Spleen (tissue), 11 donors: Measurements from ENCODE around the gene IKBKE. TPM values are rescaled to one million over a fixed set of nuclear protein-coding genes. Genes with fewer than 3 reads are reported as not detected.

Experiments used
- DNase-seq: peaks from one replicate; pipeline ENCODE4 v3.0.0-alpha.2; 2020
- H3K27ac ChIP-seq, 8 donors: fragments of 200-600 bp; sonication (generic) in 7 of 8; 1 replicate in 4 of 8; 2 replicates in 4 of 8; pipeline versions ENCODE4 v1.5.0 to v1.8.0; 2016 to 2021; ENCODE audit warnings: inconsistent platforms in 4 of 8, mild to moderate bottlenecking in 4 of 8, moderate library complexity in 1 of 8
- H3K27me3 ChIP-seq, 7 donors: fragments of 200-600 bp; sonication (generic) in 6 of 7; replicated peaks in 1 of 7; 1 replicate in 4 of 7; 2 replicates in 3 of 7; pipeline versions ENCODE4 v1.5.0 to v1.8.0; 2016 to 2021; ENCODE audit warnings: inconsistent platforms in 3 of 7, mild to moderate bottlenecking in 1 of 7
- H3K36me3 ChIP-seq, 6 donors: fragments of 200-600 bp; sonication (generic) in 5 of 6; 1 replicate in 4 of 6; 2 replicates in 2 of 6; pipeline versions ENCODE4 v1.5.0 to v1.8.0; 2016 to 2021; ENCODE audit warnings: inconsistent platforms in 2 of 6
- H3K4me1 ChIP-seq, 6 donors: fragments of 200-600 bp; sonication (generic) in 5 of 6; 1 replicate in 3 of 6; 2 replicates in 3 of 6; pipeline versions ENCODE4 v1.5.0 to v1.8.0; 2016 to 2021; ENCODE audit warnings: inconsistent platforms in 3 of 6
- H3K4me3 ChIP-seq, 8 donors: fragments of 200-600 bp; sonication (generic) in 7 of 8; 1 replicate in 4 of 8; 2 replicates in 4 of 8; pipeline versions ENCODE4 v1.5.0 to v1.8.0; 2016 to 2021; ENCODE audit warnings: inconsistent platforms in 4 of 8, mild to moderate bottlenecking in 4 of 8, moderate library complexity in 2 of 8
- H3K9me3 ChIP-seq, 8 donors: fragments of 200-600 bp; sonication (generic) in 7 of 8; 1 replicate in 4 of 8; 2 replicates in 4 of 8; pipeline versions ENCODE4 v1.5.0 to v1.8.0; 2016 to 2021; ENCODE audit warnings: inconsistent platforms in 4 of 8
- CTCF ChIP-seq, 11 experiments: fragments of 200-600 bp in 7 of 11; fragments of 450-650 bp in 4 of 11; sonication (generic) in 4 of 11; IDR thresholded peaks in 8 of 11; conservative IDR thresholded peaks in 3 of 11; 1 replicate in 7 of 11; 2 replicates in 4 of 11; pipeline versions ENCODE4 v1.4.0 to v1.8.0; 2016 to 2021; ENCODE audit warnings: antibody characterized with exemption in 11 of 11, inconsistent platforms in 4 of 11, mild to moderate bottlenecking in 1 of 11
- POLR2A ChIP-seq, 3 donors: fragments of 450-650 bp; IDR thresholded peaks; one replicate each; pipeline ENCODE4 v1.5.1; 2017; ENCODE audit warnings: antibody characterized with exemption in 3 of 3, mild to moderate bottlenecking in 1 of 3
- POLR2AphosphoS5 ChIP-seq, 3 donors: sonication (generic); formaldehyde crosslinking; IDR thresholded peaks; one replicate each; pipeline ENCODE4 v1.5.1; 2017; ENCODE audit warnings: antibody characterized with exemption in 3 of 3
- WGBS, 5 donors: extraction: QIAGEN DNeasy Blood & Tissue Kit in 3 of 5; methylation state at CpG; one replicate each; pipeline versions ENCODE4 v1.1.5 to v1.1.7; 2013 to 2018; 5-methylcytosine and 5-hydroxymethylcytosine counted together
- intact Hi-C: fragments of 100-400 bp; cut with DNase I; formaldehyde crosslinking; loops from one replicate; pipeline ENCODE4 v1.15.0; 2023; ENCODE audit warnings: low total_unique reads
- polyA plus RNA-seq, 3 donors: library from polyadenylated mRNA; stranded (reverse); fragments of 200-250 nt; gene quantifications; one replicate each; pipeline ENCODE4 v1.2.1, GENCODE V29; 2013
- total RNA-seq, 7 donors: library from RNA; depleted of rRNA in 3 of 7; stranded (reverse); fragments of >200 nt in 3 of 7; fragmentation: NEBNext Ultra II Directional in 4 of 7; extraction: Animal tissue kit (Norgen Biotek cat#: 25700) in 4 of 7; gene quantifications; one replicate each; pipeline versions ENCODE4 v1.1.0 to v1.2.1, GENCODE V29; 2016 to 2021
- donor health status: healthy with polysubstance abuse.
- donor health status: DM: no; HTN: no; CAD: no; lungs with moderate emphysema.
- donor health status: DM: no; HTN: no; CAD: no.
- donor health status: Bipolar disorder and iron deficiency.
- donor health status: healthy.
- donor health status: DM: no; HTN: no; CAD: no.
- donor health status: DM: yes; HTN: yes; CAD: no.

Gene IKBKE
- total and polyA plus RNA-seq, 10 donors: 11.3 to 37.3 (median 29.7) TPM

GRCh38 chr1:206497363-206497762 lies 27.1 kb downstream of the IKBKE start:
- H3K9me3 ChIP-seq: no peaks in the 10 kb centered on the region
- TF ChIP-seq CTCF (IDR thresholded peaks at IDR 0.05 in 8 of 11, conservative IDR thresholded peaks at IDR 0.05 in 3 of 11) (no peak), POLR2A (IDR thresholded peaks at IDR 0.05) (no peak), POLR2AphosphoS5 (IDR thresholded peaks at IDR 0.05) (no peak)
- H3K4me3 ChIP-seq: no peak overlapping the region
- H3K27me3 ChIP-seq: no peaks in the 10 kb centered on the region
- intact Hi-C loops: no loop called here
- peaks cover 0 to 74% (median 22%) of the 10 kb centered on the region in 6 donors for H3K36me3 ChIP-seq
- WGBS, 5 donors: 60 to 85% (median 70%) methylated on average over 4 of the region's 4 CpGs
- peaks cover 29 to 66% (median 42%) of the 10 kb centered on the region in 6 donors for H3K4me1 ChIP-seq
- peak; percentile 30 for DNase-seq
- peak overlapping the region in 7 of 8 donors; percentile 36 to 79 (median 73) for H3K27ac ChIP-seq

GRCh38 chr1:206497774-206498173 lies 27.5 kb downstream of the IKBKE start:
- H3K27ac ChIP-seq: peak overlapping the region in 7 of 8 donors; percentile 36 to 79 (median 73)
- intact Hi-C loops: no loop called here
- no peak overlapping the region for H3K4me3 ChIP-seq
- peaks cover 29 to 70% (median 42%) of the 10 kb centered on the region in 6 donors for H3K4me1 ChIP-seq
- H3K36me3 ChIP-seq: peaks cover 0 to 70% (median 18%) of the 10 kb centered on the region in 6 donors
- WGBS, 5 donors: 80 to 89% (median 88%) methylated on average over 3 of the region's 3 CpGs
- H3K9me3 ChIP-seq: no peaks in the 10 kb centered on the region
- no peaks in the 10 kb centered on the region for H3K27me3 ChIP-seq
- TF ChIP-seq CTCF (IDR thresholded peaks at IDR 0.05 in 8 of 11, conservative IDR thresholded peaks at IDR 0.05 in 3 of 11): no peak
- no peak for TF ChIP-seq POLR2AphosphoS5 (IDR thresholded peaks at IDR 0.05)
- TF ChIP-seq POLR2A (IDR thresholded peaks at IDR 0.05): no peak
- no peak for DNase-seq

- Histone ChIP-seq H3K27ac (peak overlapping the region in 2 of 8 donors; percentile 17 to 48), H3K4me1 (peaks cover 29 to 79% (median 48%) of the 10 kb centered on the region in 6 donors), H3K27me3 (no peaks in the 10 kb centered on the region), H3K9me3 (no peaks in the 10 kb centered on the region), H3K36me3 (peaks cover 0 to 61% (median 9%) of the 10 kb centered on the region in 6 donors), H3K4me3 (no peak overlapping the region)
- TF ChIP-seq CTCF (IDR thresholded peaks at IDR 0.05 in 8 of 11, conservative IDR thresholded peaks at IDR 0.05 in 3 of 11): no peak
- TF ChIP-seq POLR2A (IDR thresholded peaks at IDR 0.05): no peak
- TF ChIP-seq POLR2AphosphoS5 (IDR thresholded peaks at IDR 0.05): no peak
- intact Hi-C loops: no loop called here
- DNase-seq: peak; percentile 12
- 76 to 89% (median 84%) methylated on average over 2 of the region's 2 CpGs for WGBS, 5 donors
Observed at GRCh38 chr1:206498685-206499084, 28.4 kb downstream of the IKBKE start.

- WGBS, 5 donors: 92 to 96% (median 93%) methylated on average over 3 of the region's 3 CpGs
- intact Hi-C loops: no loop called here
- Histone ChIP-seq H3K27ac (peak overlapping the region in 3 of 8 donors; percentile 2 to 60 (median 6)), H3K4me3 (no peak overlapping the region), H3K27me3 (no peaks in the 10 kb centered on the region), H3K4me1 (peaks cover 25 to 81% (median 49%) of the 10 kb centered on the region in 6 donors), H3K9me3 (no peaks in the 10 kb centered on the region), H3K36me3 (peaks cover 0 to 47% (median 3%) of the 10 kb centered on the region in 6 donors)
- peak; percentile 40 for DNase-seq
- TF ChIP-seq POLR2AphosphoS5 (IDR thresholded peaks at IDR 0.05) (no peak), POLR2A (IDR thresholded peaks at IDR 0.05) (no peak), CTCF (IDR thresholded peaks at IDR 0.05 in 8 of 11, conservative IDR thresholded peaks at IDR 0.05 in 3 of 11) (no peak)
Observed at GRCh38 chr1:206500046-206500445, 29.8 kb downstream of the IKBKE start.
